Breast epithelium (tissue), 4 donors: ENCODE results near the gene USP21. TPM values are rescaled to one million over a fixed set of nuclear protein-coding genes. Genes with fewer than 3 reads are reported as not detected.

ENCODE experiments used
- DNase-seq, 2 donors: peaks; one replicate each; pipeline ENCODE4 v3.0.0-alpha.2; 2019; ENCODE audit warnings: low spot score in 2 of 2
- H3K27ac ChIP-seq, 2 donors: fragments of 200-600 bp; sonication (generic) in 1 of 2; one replicate each; pipeline ENCODE4 v1.5.1; 2016 to 2019; ENCODE audit warnings: mild to moderate bottlenecking in 1 of 2
- H3K27me3 ChIP-seq, 2 donors: fragments of 200-600 bp; sonication (generic) in 1 of 2; one replicate each; pipeline versions ENCODE4 v1.5.1 to v1.6.0; 2017 to 2019; ENCODE audit warnings: control low read depth in 1 of 2, mild to moderate bottlenecking in 1 of 2
- H3K36me3 ChIP-seq: fragments of 200-600 bp; one replicate; pipeline ENCODE4 v1.5.1; 2019
- H3K4me1 ChIP-seq, 2 donors: fragments of 200-600 bp; sonication (generic); one replicate each; pipeline ENCODE4 v1.5.1; 2016 to 2019; ENCODE audit warnings: control low read depth in 1 of 2
- H3K4me3 ChIP-seq, 3 donors: fragments of 200-600 bp; sonication (generic); 1 replicate in 2 of 3; 2 replicates in 1 of 3; pipeline ENCODE4 v1.5.1; 2016 to 2019; ENCODE audit warnings: mild to moderate bottlenecking in 3 of 3, moderate library complexity in 2 of 3
- H3K9me3 ChIP-seq, 2 donors: fragments of 200-600 bp; sonication (generic) in 1 of 2; one replicate each; pipeline ENCODE4 v1.5.1; 2016 to 2019; ENCODE audit warnings: control low read depth in 1 of 2
- POLR2A ChIP-seq: fragments of 450-650 bp; IDR thresholded peaks from one replicate; pipeline ENCODE4 v1.6.1; 2016; ENCODE audit warnings: antibody characterized with exemption, mild to moderate bottlenecking, moderate library complexity
- POLR2AphosphoS5 ChIP-seq, 3 donors: sonication (generic); formaldehyde crosslinking; IDR thresholded peaks; one replicate each; pipeline ENCODE4 v1.6.1; 2017; ENCODE audit warnings: antibody characterized with exemption in 3 of 3
- intact Hi-C: fragments of 100-400 bp; cut with DNase I; formaldehyde crosslinking; loops from one replicate; pipeline ENCODE4 v1.15.1; 2023; ENCODE audit warnings: low total_unique reads
- total RNA-seq, 3 donors: library from RNA; depleted of rRNA; stranded (reverse); fragments of >200 nt; gene quantifications; one replicate each; pipeline ENCODE4 v1.1.0, GENCODE V29; 2016
- TF ChIP-seq, protein P1 (sequence below), 3 donors: fragments of 450-650 bp; IDR thresholded peaks; one replicate each; pipeline ENCODE4 v1.5.1; 2016 to 2017; ENCODE audit warnings: antibody characterized with exemption in 3 of 3, mild to moderate bottlenecking in 3 of 3, moderate library complexity in 3 of 3

Gene USP21
- total RNA-seq, 3 donors from 2014 or later: 11.7 to 26.9 (median 24.9) TPM

GRCh38 chr1:161138431-161138830 lies 20.9 kb upstream of the USP21 start:
- no peak overlapping the region for H3K4me3 ChIP-seq
- peaks cover 0 to 6% of the 10 kb centered on the region in 2 donors for H3K4me1 ChIP-seq
- no peak for DNase-seq
- no peak overlapping the region for H3K27ac ChIP-seq
- H3K9me3 ChIP-seq: no peaks in the 10 kb centered on the region
- intact Hi-C loops: no loop called here
- H3K27me3 ChIP-seq: no peaks in the 10 kb centered on the region
- TF ChIP-seq POLR2A: no peak
- TF ChIP-seq, protein P1, sequence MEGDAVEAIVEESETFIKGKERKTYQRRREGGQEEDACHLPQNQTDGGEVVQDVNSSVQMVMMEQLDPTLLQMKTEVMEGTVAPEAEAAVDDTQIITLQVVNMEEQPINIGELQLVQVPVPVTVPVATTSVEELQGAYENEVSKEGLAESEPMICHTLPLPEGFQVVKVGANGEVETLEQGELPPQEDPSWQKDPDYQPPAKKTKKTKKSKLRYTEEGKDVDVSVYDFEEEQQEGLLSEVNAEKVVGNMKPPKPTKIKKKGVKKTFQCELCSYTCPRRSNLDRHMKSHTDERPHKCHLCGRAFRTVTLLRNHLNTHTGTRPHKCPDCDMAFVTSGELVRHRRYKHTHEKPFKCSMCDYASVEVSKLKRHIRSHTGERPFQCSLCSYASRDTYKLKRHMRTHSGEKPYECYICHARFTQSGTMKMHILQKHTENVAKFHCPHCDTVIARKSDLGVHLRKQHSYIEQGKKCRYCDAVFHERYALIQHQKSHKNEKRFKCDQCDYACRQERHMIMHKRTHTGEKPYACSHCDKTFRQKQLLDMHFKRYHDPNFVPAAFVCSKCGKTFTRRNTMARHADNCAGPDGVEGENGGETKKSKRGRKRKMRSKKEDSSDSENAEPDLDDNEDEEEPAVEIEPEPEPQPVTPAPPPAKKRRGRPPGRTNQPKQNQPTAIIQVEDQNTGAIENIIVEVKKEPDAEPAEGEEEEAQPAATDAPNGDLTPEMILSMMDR (IDR thresholded peaks at IDR 0.05): no peak
- TF ChIP-seq POLR2AphosphoS5 (IDR thresholded peaks at IDR 0.05): no peak
- no peaks in the 10 kb centered on the region for H3K36me3 ChIP-seq

DNA sequence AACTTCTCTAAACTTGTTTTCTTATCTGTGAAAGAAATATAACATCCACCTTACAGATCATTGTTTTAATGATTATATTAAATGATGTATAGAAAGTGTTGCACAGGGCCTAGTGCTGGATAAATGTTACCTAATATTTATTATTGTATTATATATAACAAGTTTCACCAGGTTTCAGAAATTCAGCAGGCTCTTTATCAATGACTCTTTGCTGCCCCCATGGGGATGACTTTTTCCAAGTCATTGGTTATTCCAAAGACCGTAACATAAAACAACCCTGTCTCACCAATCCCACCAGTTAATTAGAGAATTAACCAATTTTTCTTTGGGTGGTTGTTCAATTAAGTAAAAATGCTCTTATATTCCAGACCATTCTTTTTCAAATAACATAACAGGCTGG lies 19.5 kb upstream of the USP21 start:
- H3K36me3 ChIP-seq: no peaks in the 10 kb centered on the region
- TF ChIP-seq, protein P1 (IDR thresholded peaks at IDR 0.05): peak; percentile 12 to 22 (median 12)
- no peak for TF ChIP-seq POLR2A
- H3K4me3 ChIP-seq: no peak overlapping the region
- H3K4me1 ChIP-seq: no peaks in the 10 kb centered on the region
- no peaks in the 10 kb centered on the region for H3K27me3 ChIP-seq
- H3K27ac ChIP-seq: no peak overlapping the region
- intact Hi-C loops: no loop called here
- no peaks in the 10 kb centered on the region for H3K9me3 ChIP-seq
- DNase-seq: no peak

GRCh38 chr1:161140755-161141400 lies 18.4 kb upstream of the USP21 start:
- TF ChIP-seq POLR2A (no peak), POLR2AphosphoS5 (IDR thresholded peaks at IDR 0.05) (no peak)
- TF ChIP-seq, protein P1 (IDR thresholded peaks at IDR 0.05): no peak
- intact Hi-C loops: no loop called here

DNA sequence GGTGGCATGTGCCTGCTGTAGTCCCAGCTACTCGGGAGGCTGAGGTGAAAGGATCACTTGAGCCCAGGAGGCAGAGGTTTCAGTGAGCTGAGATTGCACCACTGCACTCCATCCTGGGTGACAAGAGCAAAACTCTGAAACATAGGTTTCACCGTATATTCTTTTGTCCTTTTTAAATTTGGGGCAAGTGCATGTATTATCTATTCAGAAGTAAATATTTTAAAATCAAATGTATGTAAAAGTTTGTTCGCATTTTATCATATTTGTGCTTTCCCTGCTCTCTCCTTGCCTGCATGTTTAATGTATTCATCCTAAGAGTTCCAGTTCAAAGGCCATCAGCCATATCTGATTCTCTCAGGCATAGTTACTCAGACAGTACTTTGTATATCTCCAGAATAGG lies 13.5 kb upstream of the USP21 start:
- Histone ChIP-seq H3K9me3 (no peaks in the 10 kb centered on the region), H3K4me1 (no peaks in the 10 kb centered on the region), H3K4me3 (no peak overlapping the region), H3K27ac (no peak overlapping the region), H3K27me3 (no peaks in the 10 kb centered on the region), H3K36me3 (no peaks in the 10 kb centered on the region)
- intact Hi-C loops: no loop called here
- no peak for TF ChIP-seq POLR2AphosphoS5 (IDR thresholded peaks at IDR 0.05)
- TF ChIP-seq, protein P1 (IDR thresholded peaks at IDR 0.05): no peak
- no peak for TF ChIP-seq POLR2A
- no peak for DNase-seq

More at GRCh38 chr1:161140755-161141400, 18.4 kb upstream of the USP21 start:
- no peak overlapping the region for H3K4me3 ChIP-seq
- no peaks in the 10 kb centered on the region for H3K27me3 ChIP-seq
- H3K27ac ChIP-seq: no peak overlapping the region
- no peak for DNase-seq
- no peaks in the 10 kb centered on the region for H3K9me3 ChIP-seq
- no peaks in the 10 kb centered on the region for H3K36me3 ChIP-seq
- no peaks in the 10 kb centered on the region for H3K4me1 ChIP-seq

DNA sequence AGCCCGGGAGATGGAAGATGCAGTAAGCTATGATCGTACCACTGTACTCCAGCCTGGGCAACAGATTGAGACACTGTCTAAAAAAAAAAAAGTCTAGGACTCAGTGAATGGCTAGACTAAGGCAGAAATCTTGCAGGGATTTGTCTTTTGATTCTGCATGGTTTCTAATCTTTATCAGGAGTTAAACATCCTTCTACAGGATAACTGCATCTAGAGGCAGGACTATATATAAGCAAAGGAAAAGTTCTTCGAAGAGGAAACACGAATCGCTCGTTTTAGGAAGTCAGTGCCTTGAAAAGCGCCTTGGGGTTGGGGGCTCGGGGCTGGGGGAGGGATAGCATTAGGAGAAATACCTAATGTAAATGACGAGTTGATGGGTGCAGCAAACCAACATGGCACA lies 6.1 kb upstream of the USP21 start:
- intact Hi-C loops: no loop called here
- Histone ChIP-seq H3K4me3 (peak overlapping the region; percentile 62 to 76 (median 72)), H3K27ac (peak overlapping the region; percentile 97 to 98), H3K36me3 (no peaks in the 10 kb centered on the region), H3K9me3 (no peaks in the 10 kb centered on the region), H3K27me3 (no peaks in the 10 kb centered on the region), H3K4me1 (peaks cover 0 to 3% of the 10 kb centered on the region in 2 donors)
- TF ChIP-seq POLR2AphosphoS5 (IDR thresholded peaks at IDR 0.05): no peak
- TF ChIP-seq, protein P1 (IDR thresholded peaks at IDR 0.05): no peak
- TF ChIP-seq POLR2A: no peak
- DNase-seq: no peak
